Adipocyte (in vitro differentiated cells): ENCODE measurements around the gene MRTFB.
A peak's percentile ranks its signal among the peaks of the same experiment; 100 is the strongest.

Source experiments
- DNase-seq: peaks from one replicate; pipeline ENCODE4 v3.0.0-alpha.2; 2015; ENCODE audit warnings: low read depth
- H3K27me3 ChIP-seq: replicated peaks from 2 replicates; pipeline ENCODE4 v1.7.0; 2013; ENCODE audit warnings: mild to moderate bottlenecking, low read length, moderate library complexity; ENCODE audit not compliant: control insufficient read depth, insufficient read depth
- H3K36me3 ChIP-seq: 2 replicates; pipeline ENCODE4 v1.7.0; 2013; ENCODE audit warnings: low read length, mild to moderate bottlenecking, moderate library complexity; ENCODE audit not compliant: control insufficient read depth, insufficient read depth, severe bottlenecking
- H3K4me1 ChIP-seq: 2 replicates; pipeline ENCODE4 v1.7.0; 2013; ENCODE audit warnings: mild to moderate bottlenecking, low read length, moderate library complexity; ENCODE audit not compliant: control insufficient read depth, insufficient read depth
- H3K4me3 ChIP-seq: 2 replicates; pipeline ENCODE4 v1.7.0; 2013; ENCODE audit warnings: mild to moderate bottlenecking, low read length, moderate library complexity
- H3K9ac ChIP-seq: 2 replicates; pipeline ENCODE4 v1.7.0; 2013; ENCODE audit warnings: mild to moderate bottlenecking, low read length, moderate library complexity
- H3K9me3 ChIP-seq: 2 replicates; pipeline ENCODE4 v1.7.0; 2013; ENCODE audit warnings: mild to moderate bottlenecking, low read length, moderate library complexity; ENCODE audit not compliant: control insufficient read depth

MRTFB gene

DNA sequence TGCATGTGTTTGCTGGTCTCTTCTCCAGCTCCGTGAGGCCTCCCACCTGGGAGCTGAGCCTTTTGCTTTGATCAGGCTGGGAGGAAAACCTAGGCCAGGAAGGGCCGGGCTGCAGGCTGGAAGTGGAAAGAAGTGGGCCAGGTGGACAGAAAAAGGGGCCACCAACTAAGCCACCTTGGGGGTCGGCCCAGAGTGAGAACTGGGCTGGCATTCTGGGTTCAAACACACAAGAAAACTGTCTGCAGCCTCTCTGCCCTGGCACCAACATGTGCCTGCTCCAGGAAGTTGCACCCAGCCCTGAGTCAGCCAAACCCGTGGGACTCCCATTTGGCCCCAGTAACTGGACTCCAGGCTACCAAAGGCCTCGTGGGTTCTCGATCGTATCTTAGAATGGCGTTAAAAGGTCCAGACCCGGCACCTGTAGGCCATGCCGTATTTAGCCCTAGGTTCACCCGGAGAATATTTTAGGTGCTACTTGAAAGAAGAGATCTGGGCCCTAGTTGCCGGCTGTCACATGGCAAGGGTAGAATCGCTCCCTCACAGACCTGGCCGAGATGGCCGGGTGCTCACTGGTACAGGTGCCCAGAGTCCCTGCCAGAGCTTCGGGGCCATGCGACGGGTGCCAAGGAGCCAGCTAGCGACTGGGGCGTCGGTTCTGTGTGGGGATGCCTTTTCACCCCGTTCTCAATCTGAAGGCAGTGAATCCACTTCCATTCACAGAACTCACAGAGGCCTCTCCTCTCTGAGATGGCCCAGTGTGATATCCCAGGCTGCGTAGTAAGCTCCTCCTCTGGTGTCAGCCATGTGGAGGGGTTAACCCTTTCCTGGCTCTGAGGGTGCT is 236.6 kb downstream of the MRTFB start:
- Histone ChIP-seq H3K4me1 (peaks cover 67% of the 10 kb centered on the region), H3K4me3 (peak overlapping the region; percentile 57), H3K9ac (peak overlapping the region; percentile 73), H3K36me3 (peaks cover 7% of the 10 kb centered on the region), H3K9me3 (no peaks in the 10 kb centered on the region), H3K27me3 (no peaks in the 10 kb centered on the region)
- peak; percentile 32 for DNase-seq

DNA sequence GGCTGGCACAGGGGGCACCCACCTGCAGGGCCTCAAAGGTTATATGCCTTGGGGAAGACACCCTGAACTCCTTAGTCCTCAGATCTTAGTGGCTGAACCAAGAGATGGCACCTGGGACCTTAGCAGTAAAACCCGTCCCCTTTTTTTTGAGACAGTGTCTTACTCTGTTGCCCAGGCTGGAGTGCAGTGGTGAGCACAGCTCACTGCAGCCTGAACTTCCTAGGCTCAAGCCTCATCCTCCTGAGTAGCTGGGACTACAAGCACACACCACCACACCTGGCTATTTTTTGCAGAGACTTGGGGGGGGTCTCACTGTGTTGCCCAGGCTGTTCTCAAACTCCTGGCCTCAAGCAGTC is 237.2 kb downstream of the MRTFB start:
- H3K9ac ChIP-seq = peak overlapping the region; percentile 73
- H3K4me1 ChIP-seq = peaks cover 67% of the 10 kb centered on the region
- H3K27me3 ChIP-seq = no peaks in the 10 kb centered on the region
- H3K4me3 ChIP-seq = peak overlapping the region; percentile 57
- no peaks in the 10 kb centered on the region for H3K9me3 ChIP-seq
- H3K36me3 ChIP-seq = peaks cover 7% of the 10 kb centered on the region
- no peak for DNase-seq

GRCh38 chr16:14309001-14309886 is 238.1 kb downstream of the MRTFB start:
- H3K9me3 ChIP-seq = no peaks in the 10 kb centered on the region
- peak overlapping the region; percentile 60 for H3K9ac ChIP-seq
- peak; percentile 57 for DNase-seq
- H3K27me3 ChIP-seq = no peaks in the 10 kb centered on the region
- peaks cover 67% of the 10 kb centered on the region for H3K4me1 ChIP-seq
- peak overlapping the region; percentile 10 for H3K4me3 ChIP-seq
- peaks cover 7% of the 10 kb centered on the region for H3K36me3 ChIP-seq

GRCh38 chr16:14309906-14310305 is 238.8 kb downstream of the MRTFB start:
- Histone ChIP-seq H3K27me3 (no peaks in the 10 kb centered on the region), H3K4me3 (peak overlapping the region; percentile 4), H3K4me1 (peaks cover 64% of the 10 kb centered on the region), H3K36me3 (peaks cover 7% of the 10 kb centered on the region), H3K9me3 (no peaks in the 10 kb centered on the region), H3K9ac (peak overlapping the region; percentile 60)
- DNase-seq = peak; percentile 77

DNA sequence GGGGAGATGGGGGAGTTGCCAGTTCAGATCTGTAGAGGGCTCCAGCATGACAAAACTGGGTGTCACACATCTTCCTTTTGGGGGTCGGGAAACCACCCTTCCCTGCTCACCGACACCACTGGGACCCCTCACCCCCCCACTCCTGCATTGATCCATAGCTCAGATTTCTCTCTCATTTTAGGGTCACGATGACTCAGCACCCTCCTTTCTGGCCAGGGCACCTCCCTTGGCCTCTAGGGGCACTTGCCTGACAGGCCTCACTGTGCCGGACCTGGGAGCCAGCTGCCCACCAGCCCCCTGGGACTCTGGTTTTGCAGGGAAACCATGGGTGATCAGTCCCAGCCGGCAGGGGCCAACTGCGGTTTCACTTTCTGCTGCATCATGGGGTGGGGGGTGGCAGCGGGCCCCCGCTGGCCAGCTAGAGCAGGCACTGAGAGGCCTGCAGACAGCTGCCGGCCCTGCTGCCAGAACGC is 239.4 kb downstream of the MRTFB start:
- Histone ChIP-seq H3K9me3 (no peaks in the 10 kb centered on the region), H3K4me1 (peaks cover 58% of the 10 kb centered on the region), H3K27me3 (no peaks in the 10 kb centered on the region), H3K9ac (peak overlapping the region; percentile 60), H3K4me3 (peak overlapping the region; percentile 40), H3K36me3 (peaks cover 7% of the 10 kb centered on the region)
- DNase-seq = peak; percentile 34

DNA sequence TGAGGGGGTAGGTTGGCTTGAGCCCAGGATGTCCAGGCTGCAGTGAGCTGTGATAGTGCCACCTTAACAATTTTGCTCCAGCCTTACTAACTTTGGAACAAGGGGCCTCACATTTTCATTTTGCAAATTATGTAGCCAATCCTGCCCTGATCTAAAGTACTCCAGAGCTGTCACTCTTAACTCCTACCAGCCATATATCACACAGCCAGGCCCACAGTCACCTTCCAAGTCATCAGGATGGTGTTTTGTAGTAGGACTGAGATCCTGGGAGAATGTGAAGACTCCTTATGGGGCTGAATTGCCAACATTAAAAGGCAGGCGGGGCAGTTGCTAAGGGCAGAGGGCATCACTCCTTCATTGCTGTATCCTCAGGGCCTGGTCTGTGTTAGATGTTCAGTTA is 243.0 kb downstream of the MRTFB start:
- no peak for DNase-seq
- H3K27me3 ChIP-seq = no peaks in the 10 kb centered on the region
- peaks cover 26% of the 10 kb centered on the region for H3K4me1 ChIP-seq
- H3K9ac ChIP-seq = no peak overlapping the region
- no peak overlapping the region for H3K4me3 ChIP-seq
- H3K9me3 ChIP-seq = no peaks in the 10 kb centered on the region
- H3K36me3 ChIP-seq = peaks cover 14% of the 10 kb centered on the region

DNA sequence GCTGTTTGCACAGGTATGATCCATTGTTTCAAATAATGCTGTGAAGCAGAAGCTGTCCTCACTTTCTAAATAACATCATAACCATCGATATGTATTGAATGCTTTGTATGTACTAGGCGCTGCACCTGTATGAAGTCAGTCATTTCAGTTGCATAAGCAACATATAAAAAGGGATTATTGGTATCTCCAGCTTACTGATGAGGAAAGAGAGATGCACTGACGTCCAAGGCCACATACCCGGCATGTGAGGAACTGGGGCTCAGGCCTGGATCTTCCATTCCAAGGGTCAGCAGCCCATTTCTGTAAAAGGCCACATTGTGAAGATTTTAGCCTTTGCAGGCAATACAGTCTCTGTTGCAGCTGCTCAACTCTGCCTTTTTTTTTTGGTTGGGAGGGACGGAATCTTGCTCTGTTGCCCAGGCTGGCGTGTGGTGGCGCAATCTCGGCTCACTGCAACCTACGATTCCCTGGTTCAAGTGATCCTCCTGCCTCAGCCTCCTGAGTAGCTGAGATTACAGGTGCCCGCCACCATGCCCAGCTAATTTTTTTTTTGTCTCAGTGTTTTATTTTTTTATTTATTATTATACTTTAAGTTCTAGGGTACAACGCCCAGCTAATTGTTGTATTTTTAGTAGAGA is 244.7 kb downstream of the MRTFB start:
- Histone ChIP-seq H3K27me3 (no peaks in the 10 kb centered on the region), H3K36me3 (peaks cover 8% of the 10 kb centered on the region), H3K4me1 (peaks cover 9% of the 10 kb centered on the region), H3K9me3 (no peaks in the 10 kb centered on the region), H3K9ac (no peak overlapping the region), H3K4me3 (no peak overlapping the region)
- no peak for DNase-seq
